Measurements from ENCODE around the gene PRKCD.

Gene PRKCD

GRCh38 chr3:53160660-53161449 lies at the start of gene PRKCD:
Gene PRKCD (plus strand): TSS chr3:53161209. CDS start chr3:53178423, 17,214 bp downstream.
- H3K27ac ChIP-seq: peak within 1 kb of the TSS; percentile 74 to 98 (median 91)

DNA sequence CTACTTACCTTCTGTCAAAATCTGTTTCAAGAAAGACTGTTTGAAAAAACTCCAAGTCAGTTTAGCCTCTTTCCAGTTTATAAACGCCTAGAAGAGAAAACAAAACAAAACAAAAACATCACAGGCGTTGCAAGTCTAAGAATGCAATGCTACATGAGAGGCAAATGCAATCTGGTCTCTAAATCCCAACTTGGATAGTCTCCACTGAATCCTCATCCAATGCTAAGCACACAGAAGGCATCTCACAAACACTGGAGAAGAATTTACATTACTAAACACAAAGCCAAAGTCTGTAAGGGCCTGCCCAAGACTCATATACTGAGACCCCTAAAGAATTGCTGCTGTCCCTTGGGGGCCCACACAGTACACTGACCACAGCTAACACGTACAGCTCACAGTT lies 49.2 kb upstream of the PRKCD start:
- H3K27ac ChIP-seq: no peak overlapping the region
- H3K4me3 ChIP-seq: no peak overlapping the region

More at GRCh38 chr3:53160660-53161449, at the start of gene PRKCD:
- H3K4me3 ChIP-seq: peak within 1 kb of the TSS; percentile 66 to 95 (median 88)

GRCh38 chr3:53113293-53114010 lies 47.6 kb upstream of the PRKCD start:
- no peak overlapping the region for H3K4me3 ChIP-seq
- no peak overlapping the region for H3K27ac ChIP-seq

GRCh38 chr3:53114011-53114400 lies 47.0 kb upstream of the PRKCD start:
- no peak overlapping the region for H3K27ac ChIP-seq

GRCh38 chr3:53114412-53115074 lies 46.5 kb upstream of the PRKCD start:
- H3K4me3 ChIP-seq: no peak overlapping the region
- H3K27ac ChIP-seq: peak overlapping the region in 1 of 21 experiments; percentile 7

More at GRCh38 chr3:53114011-53114400, 47.0 kb upstream of the PRKCD start:
- H3K4me3 ChIP-seq: no peak overlapping the region

DNA sequence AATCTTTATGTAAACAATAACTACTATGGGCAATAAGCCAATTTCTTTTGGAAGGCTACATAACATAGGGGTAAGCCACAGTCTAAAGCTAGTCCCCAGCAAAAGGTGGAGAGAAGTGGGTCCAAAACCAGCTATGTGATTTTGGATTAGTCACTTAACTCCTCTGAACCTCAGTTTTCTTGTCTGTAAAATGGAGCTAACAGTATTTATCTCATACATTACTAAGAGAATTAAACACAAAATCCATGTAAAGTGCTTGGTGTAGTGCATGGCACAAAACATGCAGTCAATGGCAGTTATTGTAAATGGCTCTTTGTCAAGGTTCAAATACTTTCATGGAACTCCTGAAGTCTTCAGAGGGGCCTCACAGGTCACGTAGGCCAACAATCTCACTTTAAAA lies 44.1 kb upstream of the PRKCD start:
- no peak overlapping the region for H3K27ac ChIP-seq

DNA sequence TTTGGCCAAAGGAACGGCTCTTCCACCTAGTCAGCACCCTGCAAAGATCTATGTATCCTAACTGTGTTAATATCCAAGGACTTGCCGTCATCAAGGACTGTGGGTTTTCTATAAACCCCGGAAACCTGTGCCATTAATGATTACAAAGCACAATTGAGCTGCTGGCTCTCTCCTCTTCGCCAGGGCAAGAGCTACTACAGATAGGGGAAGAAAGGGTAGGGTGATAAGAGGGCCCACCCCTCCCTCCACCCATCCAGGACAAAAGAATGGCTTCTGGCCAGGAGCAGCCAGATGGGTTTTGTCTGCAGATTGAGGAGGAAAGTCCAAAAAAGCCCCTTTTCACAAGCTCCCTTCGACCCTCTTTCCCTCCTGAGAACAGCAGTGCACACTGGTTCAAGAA lies 40.7 kb upstream of the PRKCD start:
- Histone ChIP-seq H3K27ac (no peak overlapping the region), H3K4me3 (no peak overlapping the region)

More for the DNA sequence above, 44.1 kb upstream of the PRKCD start:
- no peak overlapping the region for H3K4me3 ChIP-seq

GRCh38 chr3:53122255-53122932 lies 38.6 kb upstream of the PRKCD start:
- Histone ChIP-seq H3K4me3 (no peak overlapping the region), H3K27ac (no peak overlapping the region)

DNA sequence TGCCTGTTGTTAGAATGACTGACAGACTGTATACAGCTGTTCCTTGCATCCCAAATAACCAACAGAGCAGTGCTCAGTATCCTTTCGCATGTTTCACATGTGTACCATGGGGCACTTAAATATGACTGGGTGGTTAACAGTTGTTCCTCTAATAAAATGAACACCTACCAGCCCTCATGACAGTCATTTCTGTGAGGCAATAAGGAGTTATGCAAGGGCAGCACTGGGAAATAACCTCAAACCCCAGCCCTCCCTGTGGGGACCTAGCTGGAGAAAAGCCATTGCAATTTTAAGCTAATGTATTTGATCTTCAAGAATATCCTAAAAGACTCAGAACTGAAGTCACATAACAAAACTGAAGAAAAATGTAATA lies 38.1 kb upstream of the PRKCD start:
- H3K4me3 ChIP-seq: no peak overlapping the region
- no peak overlapping the region for H3K27ac ChIP-seq

DNA sequence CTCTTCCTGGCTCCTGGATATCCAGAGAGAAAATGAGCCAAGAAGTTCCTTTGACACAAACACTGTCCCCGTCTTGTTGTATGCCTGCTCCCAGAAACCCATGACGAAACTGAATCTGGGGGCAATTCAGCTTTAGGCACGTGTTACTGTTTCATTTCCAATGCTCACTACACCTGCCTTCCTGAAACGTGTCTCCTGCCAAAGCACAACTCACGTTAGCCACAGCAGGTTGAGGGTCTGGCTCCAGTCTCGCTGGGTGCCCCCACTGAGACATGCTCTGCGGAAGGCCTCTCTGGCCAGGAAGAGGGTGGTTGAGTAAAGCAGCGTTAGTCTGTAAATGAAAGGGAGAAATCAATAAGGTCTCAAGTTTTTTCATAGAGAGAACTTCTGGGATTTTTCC lies 37.5 kb upstream of the PRKCD start:
- Histone ChIP-seq H3K27ac (peak overlapping the region in 2 of 21 experiments; percentile 5), H3K4me3 (no peak overlapping the region)

DNA sequence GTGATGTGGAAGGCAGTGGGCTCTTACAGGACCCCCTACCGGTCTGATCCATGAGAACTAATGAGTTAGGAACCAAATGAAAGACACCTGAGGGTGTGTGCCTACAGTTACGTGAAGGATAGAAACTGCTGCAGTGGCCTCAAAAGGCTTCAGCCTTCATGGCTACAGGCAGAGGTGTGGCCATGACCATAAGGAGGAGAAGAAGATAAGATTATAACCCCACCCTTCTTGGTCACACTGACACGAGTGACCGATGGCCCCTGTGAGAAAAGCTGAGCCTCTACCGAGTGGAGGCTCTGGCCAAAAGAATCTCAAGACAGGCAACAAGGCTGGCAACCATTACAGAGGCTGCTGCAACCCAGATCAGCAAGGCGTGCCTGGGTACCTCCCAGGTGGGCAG lies 37.1 kb upstream of the PRKCD start:
- Histone ChIP-seq H3K27ac (peak overlapping the region in 1 of 21 experiments; percentile 5), H3K4me3 (no peak overlapping the region)

GRCh38 chr3:53126601-53127000 lies 34.4 kb upstream of the PRKCD start:
- no peak overlapping the region for H3K27ac ChIP-seq
- H3K4me3 ChIP-seq: no peak overlapping the region

GRCh38 chr3:53129344-53129743 lies 31.7 kb upstream of the PRKCD start:
- H3K4me3 ChIP-seq: peak overlapping the region; percentile 52 to 94 (median 78)
- H3K27ac ChIP-seq: peak overlapping the region in 11 of 21 experiments; percentile 83 to 97 (median 92)

DNA sequence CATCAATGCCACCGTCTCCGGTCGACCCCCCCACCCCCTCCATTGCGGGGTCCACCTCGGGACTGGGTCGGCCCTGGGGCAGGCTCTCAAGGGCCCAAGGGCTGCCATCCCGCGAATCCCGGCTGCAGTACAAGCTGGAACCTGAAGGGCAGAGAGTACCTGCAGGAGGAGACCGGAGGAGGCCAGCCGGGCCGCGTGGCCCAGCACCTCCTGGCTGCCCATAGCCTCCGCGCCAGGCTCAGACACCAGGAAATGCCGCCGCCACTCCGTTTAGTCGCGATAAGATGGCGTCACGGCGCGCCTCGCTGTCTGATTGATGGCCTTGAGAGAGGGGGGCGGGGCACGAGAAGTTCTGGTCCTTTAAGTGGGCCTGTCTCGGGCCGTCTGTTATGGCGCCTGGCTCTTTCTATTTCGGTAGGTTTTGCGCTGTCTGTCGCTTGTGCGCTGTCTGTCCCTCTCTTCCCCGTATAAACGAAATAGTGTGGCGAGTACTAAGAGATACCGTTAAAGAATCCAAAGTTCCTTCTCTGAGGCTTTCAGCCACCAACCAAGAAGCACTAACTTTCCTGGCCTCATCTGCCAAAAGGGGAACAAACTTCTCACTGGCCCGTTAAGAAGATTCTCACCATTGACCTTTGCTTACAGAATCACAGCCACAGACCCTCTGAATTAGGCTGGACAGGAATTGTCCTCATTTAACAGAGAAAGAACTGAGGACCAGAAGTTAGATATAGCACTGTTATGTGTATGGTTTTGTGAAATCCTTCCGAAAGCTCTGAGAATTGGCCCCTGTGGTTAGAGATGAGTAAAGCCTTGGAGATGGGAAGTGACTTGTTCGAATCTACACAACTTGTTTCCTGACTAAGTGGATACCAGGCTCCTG lies 30.6 kb upstream of the PRKCD start, which contains the start of gene RFT1:
Gene RFT1, minus strand, starts transcription at position 257 of the 883 bp plus-strand sequence. Its CDS starts 35 bp downstream, at position 222.
- peak within 1 kb of the TSS; percentile 52 to 94 (median 78) for H3K4me3 ChIP-seq
- H3K27ac ChIP-seq: peak within 1 kb of the TSS; percentile 74 to 97 (median 90)

DNA sequence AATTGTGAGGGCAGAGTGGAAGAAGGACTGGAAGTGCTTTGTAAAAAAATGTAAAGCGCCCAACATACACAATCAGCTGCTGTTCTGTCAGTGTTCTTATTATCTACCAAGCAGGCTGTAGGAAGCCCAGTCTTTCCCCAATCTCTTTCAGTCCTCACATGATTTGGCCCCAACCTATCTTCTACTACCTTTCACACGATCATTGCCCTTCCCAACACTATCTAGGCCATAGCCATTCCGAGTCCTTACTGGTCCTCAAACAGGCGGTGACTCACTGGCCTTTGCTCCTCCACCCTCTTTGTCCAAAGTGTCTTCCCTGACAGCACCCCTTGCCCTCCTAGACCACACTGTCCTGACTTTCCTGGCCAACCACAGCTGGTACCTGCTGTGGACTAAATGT lies 29.9 kb upstream of the PRKCD start:
- H3K27ac ChIP-seq: peak overlapping the region in 20 of 21 experiments; percentile 74 to 97 (median 90)
- peak overlapping the region in 3 of 7 experiments; percentile 60 to 94 (median 94) for H3K4me3 ChIP-seq

DNA sequence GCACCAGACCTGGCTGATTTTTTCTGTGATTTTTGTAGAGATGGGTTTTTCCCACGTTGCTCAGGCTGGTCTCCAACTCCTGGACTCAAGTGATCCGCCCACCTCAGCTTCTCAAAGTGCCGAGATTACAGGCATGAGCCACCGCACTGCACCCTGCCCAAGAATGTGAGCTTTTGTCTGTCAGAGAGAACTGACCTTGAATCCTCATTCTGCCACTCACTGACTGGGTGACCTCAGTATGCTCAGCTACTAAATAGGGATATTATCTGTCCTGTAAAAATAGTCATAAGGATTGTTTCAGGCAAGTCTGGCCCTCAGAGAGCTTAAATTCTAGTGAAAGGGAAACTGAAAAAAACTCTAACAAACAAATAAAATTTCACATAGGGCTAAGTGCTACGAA lies 28.7 kb upstream of the PRKCD start:
- Histone ChIP-seq H3K4me3 (no peak overlapping the region), H3K27ac (no peak overlapping the region)

- Histone ChIP-seq H3K27ac (no peak overlapping the region), H3K4me3 (no peak overlapping the region)
Measured at GRCh38 chr3:53134631-53135232, 26.3 kb upstream of the PRKCD start.

DNA sequence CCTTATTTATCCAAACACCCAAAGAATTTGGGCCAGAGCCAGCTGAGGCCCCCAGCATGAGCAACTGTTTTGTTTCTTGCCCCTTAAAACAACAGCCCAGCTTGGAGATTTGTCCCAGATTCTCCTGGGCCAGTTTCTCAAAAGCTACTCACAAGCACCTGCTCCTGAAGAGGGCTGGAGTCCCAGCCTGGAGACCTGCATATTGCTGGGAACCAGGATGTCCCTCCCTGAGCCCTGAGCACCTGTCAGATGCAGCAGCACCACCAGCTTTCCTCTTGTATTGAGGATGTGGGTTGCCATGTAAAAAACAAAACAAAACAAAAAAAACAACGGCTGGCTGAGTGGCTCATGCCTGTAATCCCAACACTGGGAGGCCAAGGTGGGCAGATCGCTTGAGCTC lies 23.8 kb upstream of the PRKCD start:
- no peak overlapping the region for H3K27ac ChIP-seq
- no peak overlapping the region for H3K4me3 ChIP-seq
